Measurements from ENCODE around the gene SREBF1.

SREBF1 gene

GRCh38 chr17:17857496-17857895 is 20.7 kb upstream of the SREBF1 start:
- no peak for DNase-seq

- no peak for DNase-seq
Observed at GRCh38 chr17:17856386-17856785, 19.6 kb upstream of the SREBF1 start.

- no peak for DNase-seq
Observed at GRCh38 chr17:17855976-17856375, 19.2 kb upstream of the SREBF1 start.

GRCh38 chr17:17853811-17854447 is 17.1 kb upstream of the SREBF1 start:
- DNase-seq = no peak

GRCh38 chr17:17852930-17853329 is 16.1 kb upstream of the SREBF1 start:
- DNase-seq = no peak

- DNase-seq = no peak
Observed at GRCh38 chr17:17851103-17852002, 14.6 kb upstream of the SREBF1 start.

- peak; percentile 54 for DNase-seq
Observed at GRCh38 chr17:17849845-17850373, 13.1 kb upstream of the SREBF1 start.

- DNase-seq = peak; percentile 77
Observed at GRCh38 chr17:17849147-17849820, 12.5 kb upstream of the SREBF1 start.

- DNase-seq = no peak
Observed at GRCh38 chr17:17848311-17849082, 11.7 kb upstream of the SREBF1 start.

- no peak for DNase-seq
Observed at GRCh38 chr17:17847726-17848125, 10.9 kb upstream of the SREBF1 start.

GRCh38 chr17:17847118-17847689 is 10.4 kb upstream of the SREBF1 start:
- DNase-seq = no peak

- no peak for DNase-seq
Observed at GRCh38 chr17:17846645-17847044, 9.9 kb upstream of the SREBF1 start.

GRCh38 chr17:17846003-17846402 is 9.2 kb upstream of the SREBF1 start:
- no peak for DNase-seq

GRCh38 chr17:17845046-17845775 is 8.4 kb upstream of the SREBF1 start:
- no peak for DNase-seq

- DNase-seq = no peak
Observed at GRCh38 chr17:17844500-17844899, 7.7 kb upstream of the SREBF1 start.

GRCh38 chr17:17844079-17844478 is 7.3 kb upstream of the SREBF1 start:
- no peak for DNase-seq

- no peak for DNase-seq
Observed at GRCh38 chr17:17843096-17843495, 6.3 kb upstream of the SREBF1 start.

- no peak for DNase-seq
Observed at GRCh38 chr17:17842111-17842876, 5.5 kb upstream of the SREBF1 start.

- DNase-seq = no peak
Observed at GRCh38 chr17:17841601-17842025, 4.8 kb upstream of the SREBF1 start.

GRCh38 chr17:17840751-17841591 is 4.2 kb upstream of the SREBF1 start:
- DNase-seq = no peak

All from stimulated activated CD4-positive, alpha-beta T cell treated with anti-CD3 and anti-CD28 coated beads, Interleukin-4, amount 100 ng/mL, for 1 hour (primary cell).